ENCODE measurements around the gene CACUL1.
"Not testable (repeated sequence)": the region's sequence is repeated elsewhere in the genome, so short reads cannot be mapped to it uniquely, and the experiment has no call there.

The CACUL1 gene

DNA sequence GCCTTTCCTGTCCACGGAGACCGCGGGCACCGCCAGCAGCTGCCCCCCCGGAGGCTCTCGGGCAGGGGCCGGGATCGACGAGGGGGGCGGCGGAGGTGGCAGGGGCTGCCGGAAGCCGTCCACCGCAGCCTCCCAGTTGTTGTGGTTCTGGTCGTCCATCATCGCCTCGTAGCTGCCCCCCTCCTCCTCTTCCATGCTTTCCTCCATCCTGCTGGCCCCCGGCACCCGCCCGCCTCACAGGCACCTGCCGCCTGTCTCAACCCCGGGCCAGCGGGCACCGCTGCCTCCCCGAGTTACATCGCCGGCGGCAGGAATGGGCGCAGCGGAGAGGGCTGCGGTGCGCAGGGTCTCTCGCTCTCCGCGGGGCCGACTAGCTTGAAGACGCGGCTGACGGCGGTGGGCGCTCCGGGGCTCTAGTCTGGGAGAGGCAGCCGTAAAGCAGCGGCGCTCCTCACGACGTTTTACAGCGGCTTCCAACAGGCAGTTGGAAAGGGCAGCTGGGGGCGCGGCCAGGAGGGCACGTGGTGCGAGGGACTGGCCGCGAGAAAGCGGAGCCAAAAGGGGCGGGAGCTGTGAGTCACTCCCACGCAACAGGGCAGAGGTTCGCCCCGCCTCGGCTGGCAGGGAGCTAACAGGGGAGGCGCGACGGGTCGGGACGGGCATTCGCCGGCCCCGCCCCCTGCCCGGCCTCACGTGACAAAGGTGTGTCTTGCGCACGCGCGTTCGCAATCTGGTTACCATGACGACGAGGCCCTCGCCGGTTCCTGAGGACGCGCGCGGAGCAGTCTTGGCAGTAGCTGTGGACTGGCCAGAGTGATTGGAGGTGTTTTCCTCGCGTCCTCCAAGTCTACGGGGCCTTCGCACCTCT is at the start of gene CACUL1:
Gene CACUL1 (minus strand): TSS at position 415 of the 868 bp plus-strand sequence. CDS start 208 bp downstream, at position 207.
- DNase-seq, result peak; percentile 96

DNA sequence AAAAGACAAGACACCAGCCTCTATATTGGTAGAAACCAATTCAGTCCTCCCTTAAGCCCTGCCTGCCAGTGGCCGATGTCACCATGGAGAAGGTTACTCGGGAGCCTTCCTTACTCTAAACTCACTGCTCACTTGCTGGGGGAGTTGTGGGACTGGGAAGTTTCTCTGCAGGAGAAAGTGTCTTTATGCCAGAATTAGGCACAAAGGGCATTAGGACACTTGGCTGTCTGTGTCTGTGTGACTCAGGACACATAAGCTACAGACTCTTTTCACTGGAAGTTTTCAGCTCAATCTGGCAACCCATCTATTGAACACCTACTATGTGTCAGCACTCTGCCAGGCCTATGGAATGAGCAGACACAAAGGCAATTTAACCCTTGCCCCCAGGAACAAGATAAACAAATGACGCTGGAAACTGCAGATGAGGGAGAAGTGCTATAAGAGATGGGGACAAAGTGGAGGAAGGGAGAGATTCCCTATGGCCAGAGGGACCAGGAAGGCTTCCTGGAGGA is 49.5 kb upstream of the CACUL1 start:
- no peak for DNase-seq

DNA sequence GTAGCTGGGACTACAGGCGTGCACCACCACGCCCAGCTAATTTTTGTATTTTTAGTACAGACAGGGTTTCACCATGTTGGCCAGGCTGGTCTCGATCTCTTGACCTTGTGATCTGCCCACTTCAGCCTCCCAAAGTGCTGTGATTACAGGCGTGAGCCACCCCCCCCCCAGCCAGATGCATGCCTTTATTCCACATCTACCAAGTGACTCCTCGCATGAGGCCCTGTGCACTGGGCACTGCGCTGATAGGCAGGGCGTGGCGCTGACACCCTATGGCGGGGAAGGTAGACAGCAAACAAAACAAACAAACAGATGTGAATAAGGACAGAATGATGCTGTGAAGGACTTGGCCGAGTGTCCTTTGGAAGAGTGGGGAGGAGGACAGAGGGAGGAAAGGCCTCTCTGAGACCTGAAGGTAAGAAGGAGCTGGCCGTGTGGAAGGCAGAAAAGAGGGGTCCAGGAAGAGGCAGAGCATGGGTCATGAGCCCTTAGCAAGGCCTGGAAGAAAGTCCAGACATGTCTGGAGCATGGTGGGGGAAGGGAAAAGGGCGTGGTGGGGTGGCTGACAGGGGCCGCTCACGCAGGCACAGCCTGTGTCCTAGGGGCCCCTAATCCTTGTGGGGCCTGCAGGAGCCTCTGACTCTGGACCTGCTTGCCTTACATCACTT is 47.5 kb upstream of the CACUL1 start:
- no peak for DNase-seq

DNA sequence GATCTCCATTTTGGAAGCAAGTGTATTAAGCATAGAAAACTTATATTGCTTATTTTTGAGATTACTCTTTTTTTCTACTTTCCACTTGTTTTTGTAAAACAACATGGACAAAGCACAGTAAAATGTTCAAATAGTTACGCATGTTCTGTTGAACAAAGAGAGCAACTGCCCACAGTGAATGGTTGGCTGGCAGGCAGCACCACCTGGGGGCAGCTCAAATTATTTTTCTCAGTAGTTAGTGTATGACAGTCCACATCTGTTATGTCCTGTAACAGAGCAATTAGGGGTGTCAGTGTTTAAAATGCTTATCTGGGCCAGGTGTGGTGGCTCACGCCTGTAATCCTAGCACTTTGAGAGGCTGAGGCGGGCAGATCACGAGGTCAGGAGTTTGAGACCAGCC is 46.1 kb upstream of the CACUL1 start:
- no peak for DNase-seq

DNA sequence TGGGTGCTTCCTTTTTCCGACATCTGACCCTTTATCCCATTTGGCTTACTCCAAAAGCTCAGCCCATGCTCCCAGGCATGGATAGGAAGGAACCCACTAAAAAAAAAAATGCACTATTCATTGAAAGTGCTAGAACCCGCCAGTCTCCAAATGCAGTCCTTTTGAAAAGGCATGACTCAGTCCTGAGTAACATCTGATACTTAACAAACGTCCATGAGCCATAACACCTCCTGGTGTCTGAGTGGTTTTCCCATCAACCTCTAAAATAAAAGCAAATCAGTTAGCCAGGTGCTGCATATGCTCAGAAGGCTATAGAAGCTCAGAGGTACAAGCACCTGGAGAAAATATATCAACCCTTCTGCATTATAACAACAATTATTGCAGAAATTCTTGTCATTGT is 45.0 kb upstream of the CACUL1 start:
- no peak for DNase-seq

DNA sequence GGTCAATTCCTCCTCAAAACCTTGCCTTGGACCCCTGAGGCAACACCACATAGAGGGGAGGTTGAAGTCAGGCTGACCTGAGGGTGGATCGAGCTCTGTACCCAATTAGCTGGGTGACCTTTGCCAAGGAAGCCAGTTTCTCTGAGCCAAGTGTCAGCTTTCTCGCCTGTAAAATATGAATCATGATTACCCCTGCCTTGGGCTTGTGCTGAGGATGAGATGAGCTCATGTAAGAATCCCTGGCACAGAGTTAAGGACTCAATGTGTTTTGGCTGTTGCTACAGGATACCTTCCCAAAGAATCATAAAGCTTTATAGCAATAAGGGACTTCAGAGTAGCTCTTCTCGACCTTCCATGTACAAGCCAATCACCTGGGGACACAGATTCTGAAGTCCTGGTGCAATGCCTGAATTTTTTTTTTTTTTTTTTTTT is 43.5 kb upstream of the CACUL1 start:
- DNase-seq, result no peak

DNA sequence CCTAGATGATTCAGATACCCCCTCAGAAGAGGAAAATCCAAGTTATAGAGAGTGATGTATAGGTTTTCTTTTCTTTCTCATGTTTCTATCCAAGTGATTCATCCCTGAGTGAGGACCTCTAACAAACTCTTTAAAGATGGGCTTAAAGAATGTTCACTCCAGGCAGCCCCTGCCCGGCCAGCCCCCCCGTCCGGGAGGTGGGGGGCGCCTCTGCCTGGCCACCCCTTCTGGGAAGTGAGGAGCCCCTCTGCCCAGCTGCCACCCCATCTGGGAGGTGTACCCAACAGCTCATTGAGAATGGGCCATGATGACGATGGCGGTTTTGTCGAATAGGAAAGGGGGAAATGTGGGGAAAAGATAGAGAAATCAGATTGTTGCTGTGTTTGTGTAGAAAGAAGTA is 40.2 kb upstream of the CACUL1 start:
- DNase-seq, result not testable (repeated sequence)

DNA sequence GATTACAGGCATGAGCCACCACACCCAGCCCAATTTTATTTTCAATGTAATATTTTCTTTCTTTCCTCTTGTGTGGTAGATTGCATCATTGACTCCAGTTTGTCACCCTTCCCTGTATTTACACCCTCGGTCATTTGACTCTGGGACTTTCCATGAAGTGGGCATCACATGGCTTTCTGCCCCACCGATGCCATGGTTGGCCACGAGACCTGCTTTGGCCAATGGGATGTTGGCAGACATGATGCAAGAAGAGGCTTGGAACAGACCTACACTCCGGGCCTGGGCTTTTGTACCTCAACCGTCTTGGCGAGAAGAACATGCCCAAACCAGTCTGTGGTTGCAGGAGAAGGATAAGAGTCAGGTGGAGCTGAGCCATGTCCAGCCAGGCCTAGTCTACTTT is 38.8 kb upstream of the CACUL1 start:
- no peak for DNase-seq

DNA sequence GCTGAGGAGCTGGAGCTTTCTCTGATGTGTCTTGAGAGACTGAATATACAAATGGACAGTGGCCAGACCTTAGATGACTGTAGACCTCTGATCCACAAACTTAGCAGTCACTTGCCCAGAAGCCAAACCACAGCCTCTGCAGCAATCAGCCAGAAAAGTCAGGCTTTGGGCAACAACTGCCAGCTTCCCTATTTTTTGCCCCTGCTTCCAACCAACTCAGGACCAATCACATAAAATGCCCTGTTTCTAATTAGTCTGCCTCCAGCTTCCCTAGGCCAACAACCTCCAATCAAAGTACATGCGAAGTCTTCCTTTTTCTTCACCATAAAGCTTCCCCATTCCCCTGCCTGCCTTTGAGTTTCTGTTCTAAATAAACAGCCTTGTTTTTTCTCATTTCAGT is 37.8 kb upstream of the CACUL1 start:
- DNase-seq, result no peak

DNA sequence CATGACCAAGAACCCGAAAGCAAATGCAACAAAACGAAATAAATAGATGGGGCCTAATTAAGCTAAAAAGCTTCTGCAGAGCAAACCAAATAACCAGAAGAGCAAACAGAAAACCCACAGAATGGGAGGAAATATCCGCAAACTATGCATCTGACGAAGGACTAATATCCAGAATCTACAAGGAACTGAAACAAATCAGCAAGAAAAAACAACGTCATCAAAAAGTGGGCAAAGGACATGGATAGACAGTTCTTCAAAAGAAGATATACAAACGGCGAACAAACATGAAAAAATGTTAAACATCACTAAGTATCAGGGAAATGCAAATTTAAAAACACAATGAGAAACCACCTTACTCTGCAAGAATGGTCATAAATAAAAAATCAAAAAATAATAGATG is 35.3 kb upstream of the CACUL1 start:
- DNase-seq, result no peak

DNA sequence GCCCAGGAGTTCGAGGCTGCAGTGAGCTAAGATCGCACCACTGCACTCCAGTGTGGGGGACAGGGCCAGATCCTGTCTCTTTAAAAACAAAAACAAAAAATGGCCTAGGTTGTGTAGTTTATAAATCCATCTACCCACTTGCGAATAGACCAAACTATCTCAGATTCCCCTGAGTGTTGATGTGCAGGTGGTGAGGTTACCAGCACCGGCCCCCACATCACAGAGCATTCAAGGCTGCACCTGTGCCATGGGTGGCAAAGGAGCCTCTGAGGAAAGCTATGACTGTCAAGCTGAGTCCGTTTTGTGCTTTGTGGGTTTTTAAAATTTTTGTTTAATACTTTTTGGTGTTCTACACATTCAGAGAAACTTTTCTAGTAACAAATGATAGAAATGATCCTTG is 30.8 kb upstream of the CACUL1 start:
- DNase-seq, result no peak

DNA sequence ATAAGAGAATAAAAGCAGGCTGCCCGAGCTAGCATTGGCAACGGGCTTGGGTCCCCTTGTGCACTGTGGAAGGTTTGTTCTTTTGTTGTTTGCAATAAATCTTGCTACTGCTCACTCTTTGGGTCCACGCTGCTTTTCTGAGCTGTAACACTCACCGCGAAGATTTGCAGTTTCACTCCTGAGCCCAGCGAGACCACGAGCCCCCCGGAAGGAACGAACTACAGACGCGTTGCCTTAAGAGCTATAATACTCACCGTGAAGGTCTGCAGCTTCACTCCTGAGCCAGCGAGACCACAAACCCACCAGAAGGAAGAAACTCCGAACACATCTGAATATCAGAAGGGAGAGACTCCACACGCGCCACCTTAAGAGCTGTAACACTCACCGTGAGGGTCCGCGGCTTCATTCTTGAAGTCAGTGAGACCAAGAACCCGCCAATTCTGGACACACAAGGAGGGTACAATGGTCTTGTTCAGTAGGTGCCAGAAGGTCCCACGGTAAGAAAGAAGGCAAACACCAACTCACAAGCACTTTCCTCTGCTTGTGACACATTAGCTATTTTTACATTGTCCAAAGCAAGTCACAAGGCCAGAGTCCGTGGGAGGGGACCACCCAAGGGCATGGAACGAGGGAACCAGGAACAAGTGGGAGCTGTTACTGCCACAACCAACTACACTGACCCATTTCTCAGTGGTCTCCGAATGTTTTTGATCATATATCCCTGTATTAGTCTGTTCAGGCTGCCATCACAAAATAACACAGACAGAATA is 29.2 kb upstream of the CACUL1 start:
- DNase-seq, result no peak

DNA sequence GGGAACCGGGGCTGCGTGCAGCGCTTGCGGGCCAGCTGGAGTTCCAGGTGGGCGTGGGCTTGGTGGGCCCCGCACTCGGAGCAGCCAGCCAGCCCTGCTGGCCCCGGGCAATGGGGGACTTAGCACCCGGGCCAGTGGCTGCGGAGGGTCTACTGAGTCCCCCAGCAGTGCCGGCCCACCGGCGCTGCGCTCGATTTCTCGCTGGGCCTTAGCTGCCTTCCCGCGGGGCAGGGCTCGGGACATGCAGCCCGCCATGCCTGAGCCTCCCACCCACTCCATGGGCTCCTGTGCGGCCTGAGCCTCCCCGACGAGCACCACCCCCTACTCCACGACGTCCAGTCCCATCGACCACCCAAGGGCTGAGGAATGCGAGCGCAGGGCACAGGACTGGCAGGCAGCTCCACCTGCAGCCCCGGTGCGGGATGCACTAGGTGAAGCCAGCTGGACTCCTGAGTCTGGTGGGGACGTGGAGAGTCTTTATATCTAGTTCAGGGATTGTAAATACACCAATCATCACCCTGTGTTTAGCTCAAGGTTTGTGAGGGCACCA is 28.2 kb upstream of the CACUL1 start:
- not testable (repeated sequence) for DNase-seq

DNA sequence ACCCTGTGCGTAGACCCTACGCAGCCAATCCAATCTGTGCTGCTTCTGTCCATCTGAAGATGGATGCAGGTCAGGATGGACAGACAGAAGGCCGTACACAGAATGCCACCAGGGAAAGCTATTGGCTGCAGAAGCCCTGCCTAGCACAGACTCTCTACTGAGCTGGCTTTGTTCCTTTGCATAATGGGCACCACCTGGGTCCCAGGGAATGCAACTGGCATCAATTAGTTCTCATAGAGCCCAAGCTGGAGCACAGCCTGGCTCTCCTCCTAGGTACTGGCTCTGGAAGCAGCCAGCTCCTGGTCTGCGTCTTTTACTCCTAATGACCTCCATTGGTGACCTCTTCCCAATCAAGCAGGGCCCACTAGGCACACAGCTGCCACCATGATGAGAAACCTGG is 26.8 kb upstream of the CACUL1 start:
- DNase-seq, result no peak

DNA sequence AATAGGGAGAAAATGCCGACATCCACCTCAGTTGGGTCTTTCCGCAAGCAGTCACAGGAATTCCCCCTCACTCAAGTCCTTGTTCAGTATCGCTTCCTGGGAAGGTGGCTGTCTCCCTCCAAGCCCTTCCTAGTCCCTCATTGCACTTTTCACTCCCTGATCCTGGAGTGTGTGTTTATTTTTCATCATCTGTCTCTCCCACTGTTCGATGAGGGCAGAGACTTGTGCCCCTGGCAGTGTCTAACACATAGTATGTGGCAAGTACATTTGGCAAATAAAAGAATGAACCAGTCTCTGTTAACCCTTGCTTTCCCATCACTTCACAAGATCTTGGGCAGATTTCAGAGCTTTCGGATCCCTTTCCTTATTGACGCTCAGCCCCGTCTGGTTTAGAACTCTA is 24.0 kb upstream of the CACUL1 start:
- DNase-seq, result no peak

DNA sequence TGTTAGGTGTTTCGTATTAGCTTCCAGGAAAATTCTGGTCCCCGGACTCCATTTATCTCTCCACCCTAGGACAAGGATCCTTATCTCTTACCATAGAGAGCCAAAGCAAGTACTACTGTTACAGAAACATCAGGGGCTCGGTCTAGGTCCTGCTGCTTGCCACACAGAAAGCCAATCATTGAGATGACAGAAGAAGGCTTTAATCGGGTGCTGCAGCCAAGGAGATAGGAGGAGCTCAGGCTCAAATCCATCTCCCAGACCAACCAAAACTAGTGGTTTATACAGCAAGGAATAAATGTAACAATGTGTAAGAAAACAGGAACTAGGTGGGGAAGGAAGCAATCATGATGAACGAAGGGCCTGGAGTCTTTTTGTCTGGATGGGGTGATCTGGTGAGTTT is 22.2 kb upstream of the CACUL1 start:
- no peak for DNase-seq

DNA sequence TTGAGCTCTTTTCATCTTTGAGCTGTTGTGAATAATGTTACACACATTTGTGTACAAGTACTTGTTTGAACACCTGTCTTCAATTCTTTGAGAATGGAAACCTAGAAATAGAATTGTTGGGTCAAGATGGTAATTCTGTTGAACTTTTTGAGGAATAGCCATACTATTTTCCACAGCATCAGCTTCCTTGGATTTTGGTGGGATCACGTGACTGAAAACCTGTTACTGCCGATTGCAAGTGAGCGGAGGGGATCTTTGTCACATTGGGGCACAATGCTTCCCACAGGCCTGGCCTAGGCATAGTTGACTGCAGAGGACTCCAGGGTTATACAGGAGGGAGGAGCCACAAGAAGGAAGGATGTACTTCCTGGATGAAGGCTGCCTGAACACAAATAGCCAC is 21.3 kb upstream of the CACUL1 start:
- DNase-seq, result no peak

DNA sequence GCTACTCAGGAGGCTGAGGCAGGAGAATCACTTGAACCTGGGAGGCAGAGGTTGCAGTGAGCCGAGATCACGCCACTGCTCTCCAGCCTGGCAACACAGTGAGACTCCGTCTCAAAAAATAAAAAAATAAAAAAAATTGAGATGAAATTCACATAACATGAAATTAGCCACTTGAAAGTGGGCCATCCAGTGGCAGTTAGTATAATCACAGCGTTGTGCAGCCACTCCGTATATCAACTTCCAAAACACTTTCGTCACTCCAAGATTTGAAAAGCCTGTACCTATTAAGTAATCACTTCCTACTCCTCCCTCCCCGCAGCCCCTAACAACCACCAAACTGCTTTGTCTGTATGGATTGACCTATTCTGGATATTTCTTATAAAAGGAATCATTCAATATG is 20.7 kb upstream of the CACUL1 start:
- DNase-seq, result no peak

DNA sequence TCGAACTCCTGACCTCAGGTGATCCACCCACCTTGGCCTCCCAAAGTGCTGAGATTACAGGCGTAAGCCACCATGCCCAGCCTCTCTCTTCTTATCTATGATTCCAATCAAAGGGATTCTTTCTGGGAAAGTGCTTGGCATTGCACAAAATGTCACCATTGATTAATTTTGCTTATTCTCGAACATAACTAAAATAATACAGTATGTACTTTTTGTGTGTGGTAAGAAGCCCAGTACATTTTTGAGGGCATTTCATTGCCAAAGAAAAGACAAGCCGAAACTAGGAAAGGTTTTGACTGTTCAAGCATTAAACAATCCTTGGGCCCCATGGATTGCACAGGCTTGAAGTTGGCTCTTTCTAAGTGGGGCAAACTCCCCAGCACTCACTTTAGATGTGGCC is 18.3 kb upstream of the CACUL1 start:
- DNase-seq, result no peak

DNA sequence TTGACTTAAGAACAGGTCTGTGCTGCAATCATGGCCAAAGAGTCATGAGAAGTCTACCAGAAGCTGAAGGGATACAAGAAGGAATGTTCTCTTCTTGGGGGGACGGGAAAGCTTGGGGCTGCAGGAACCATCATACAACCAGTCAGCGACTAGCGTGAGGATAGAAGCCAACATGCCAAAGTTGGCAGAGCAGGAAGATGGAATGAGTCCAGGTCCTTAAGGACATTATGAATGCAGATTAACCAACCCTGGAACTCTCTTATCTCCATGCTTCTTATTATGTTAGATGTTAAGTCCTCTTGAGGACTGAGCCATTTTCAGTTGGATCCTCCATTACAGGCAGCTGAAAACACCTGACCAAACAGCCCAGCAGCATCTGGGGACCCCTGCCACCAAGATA is 17.2 kb upstream of the CACUL1 start:
- DNase-seq, result no peak

DNA sequence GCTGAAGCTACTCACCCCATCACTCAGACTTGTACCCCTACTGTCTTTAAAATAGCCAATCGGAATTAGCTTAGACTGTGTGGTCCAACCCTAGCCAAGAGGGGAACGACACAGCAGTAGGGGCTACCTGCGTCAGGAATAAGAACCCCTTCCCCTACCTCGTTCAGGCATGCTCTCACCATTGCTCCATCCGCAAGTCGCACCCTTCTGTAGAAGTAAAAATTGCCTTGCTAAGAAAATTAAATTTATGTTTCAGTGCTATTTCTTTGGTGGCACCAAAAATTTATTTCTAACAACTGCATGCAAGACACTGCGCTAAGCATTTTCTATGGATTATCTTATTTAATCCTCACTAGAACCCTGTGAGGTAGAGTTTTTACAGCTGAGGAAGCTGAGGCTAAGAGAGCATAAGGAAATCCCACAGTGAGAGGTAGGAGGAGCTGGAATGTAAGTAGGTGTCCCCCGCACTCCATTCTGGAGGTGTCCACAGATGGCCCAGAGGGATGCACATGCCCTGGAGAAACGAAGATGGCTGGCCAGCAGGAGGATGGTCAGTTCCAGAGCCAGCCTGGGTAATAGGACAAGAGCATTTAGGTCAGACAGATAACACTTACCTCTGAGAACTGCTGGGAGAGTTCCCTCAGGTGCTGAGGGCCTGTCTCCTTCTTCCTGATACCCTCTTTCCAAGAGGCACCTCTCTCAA is 15.3 kb upstream of the CACUL1 start:
- no peak for DNase-seq
